HG03108 (cell line): ENCODE results near the gene KCTD8.
"Not testable (repeated sequence)": the region's sequence is repeated elsewhere in the genome, so short reads cannot be mapped to it uniquely, and the experiment has no call there.

ENCODE experiments used
- ATAC-seq: cut with Tn5 transposase; IDR thresholded peaks from one replicate; pipeline ENCODE4 v1.9.1; 2021; ENCODE audit warnings: moderate library complexity; ENCODE audit not compliant: unreplicated experiment

The KCTD8 gene

DNA sequence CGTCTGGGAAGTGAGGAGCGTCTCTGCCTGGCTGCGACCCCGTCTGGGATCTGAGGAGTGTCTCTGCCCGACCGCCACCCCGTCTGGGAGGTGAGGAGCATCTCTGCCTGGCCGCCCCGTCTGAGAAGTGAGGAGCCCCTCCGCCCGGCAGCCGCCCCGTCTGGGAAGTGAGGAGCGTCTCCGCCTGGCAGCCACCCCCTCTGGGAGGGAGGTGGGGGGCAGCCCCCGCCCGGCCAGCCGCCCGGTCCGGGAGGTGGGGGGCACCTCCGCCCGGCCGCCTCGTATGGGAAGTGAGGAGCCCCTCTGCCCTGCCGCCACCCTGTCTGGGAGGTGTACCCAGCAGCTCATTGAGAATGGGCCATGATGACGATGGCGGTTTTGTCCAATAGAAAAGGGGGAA is 280.8 kb downstream of the KCTD8 start:
- ATAC-seq: not testable (repeated sequence)

DNA sequence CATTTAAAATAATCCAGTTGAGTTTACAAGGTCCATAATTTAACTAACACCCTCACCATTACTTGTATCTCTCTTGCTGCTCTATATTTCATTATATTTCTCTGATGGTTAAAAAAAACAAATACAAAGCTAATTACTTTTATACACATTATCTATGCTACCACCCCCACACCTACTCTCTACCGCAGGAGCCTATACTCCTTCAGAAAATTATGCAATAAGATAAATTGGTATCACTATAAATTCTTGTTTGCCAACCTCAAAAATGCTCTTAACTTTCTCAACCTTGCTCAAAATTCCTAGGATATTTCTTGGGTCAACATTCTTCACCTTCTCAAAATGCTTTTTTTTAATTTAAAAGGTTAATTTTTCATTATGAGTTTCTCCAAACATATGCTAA is 282.7 kb downstream of the KCTD8 start:
- ATAC-seq: no peak

DNA sequence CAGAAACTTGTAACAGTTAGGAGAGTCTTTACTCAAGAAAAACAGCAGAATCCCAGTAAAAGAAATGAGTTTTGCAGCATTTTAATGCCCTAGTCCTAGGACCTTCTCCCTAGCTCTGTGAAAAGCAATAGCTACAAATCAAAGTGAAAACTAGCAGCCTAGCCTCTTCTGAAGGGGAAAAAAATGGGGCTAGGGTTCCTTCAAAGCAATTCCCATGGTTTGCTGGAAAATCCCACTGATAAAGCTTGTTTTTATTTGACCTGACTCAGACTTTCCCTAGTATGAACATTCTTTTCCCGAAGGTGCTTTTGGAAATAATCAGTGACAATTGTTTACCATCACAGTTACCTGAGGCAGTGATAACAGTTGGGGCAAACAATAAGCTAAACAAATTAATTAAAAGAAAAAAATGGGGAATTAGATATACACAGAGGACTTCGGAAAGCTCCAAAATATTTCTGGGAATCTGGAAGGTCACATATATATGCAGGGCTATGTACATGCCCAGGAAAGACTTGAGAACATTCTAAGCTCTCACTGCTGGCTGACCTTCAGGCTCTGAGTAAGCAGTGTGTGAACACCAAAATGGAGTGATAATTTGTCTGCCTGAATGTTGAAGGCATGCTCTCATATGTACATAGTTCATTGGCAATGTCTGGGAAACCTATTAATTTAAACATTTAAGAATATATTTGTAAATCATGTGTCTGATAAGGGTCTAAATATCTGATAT is 285.9 kb downstream of the KCTD8 start:
- no peak for ATAC-seq

DNA sequence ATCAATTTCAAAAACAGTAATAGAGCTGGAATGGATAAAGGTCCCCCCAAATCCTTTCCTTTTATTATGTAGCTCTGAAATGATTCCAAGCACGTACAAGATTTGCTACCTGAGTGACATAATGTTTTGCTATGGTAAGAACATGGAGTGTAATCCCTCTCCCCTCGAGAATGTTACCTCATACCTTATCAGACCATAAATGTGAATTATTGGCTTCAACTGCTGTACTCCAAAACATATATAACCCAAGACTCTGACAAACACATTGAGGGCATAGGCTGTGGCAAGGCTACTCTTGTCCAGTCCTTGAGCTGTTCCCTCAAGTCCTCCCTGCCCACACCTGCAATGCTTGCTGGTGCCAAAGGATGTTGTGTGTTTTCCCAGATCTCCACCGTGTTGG is 286.9 kb downstream of the KCTD8 start:
- no peak for ATAC-seq

DNA sequence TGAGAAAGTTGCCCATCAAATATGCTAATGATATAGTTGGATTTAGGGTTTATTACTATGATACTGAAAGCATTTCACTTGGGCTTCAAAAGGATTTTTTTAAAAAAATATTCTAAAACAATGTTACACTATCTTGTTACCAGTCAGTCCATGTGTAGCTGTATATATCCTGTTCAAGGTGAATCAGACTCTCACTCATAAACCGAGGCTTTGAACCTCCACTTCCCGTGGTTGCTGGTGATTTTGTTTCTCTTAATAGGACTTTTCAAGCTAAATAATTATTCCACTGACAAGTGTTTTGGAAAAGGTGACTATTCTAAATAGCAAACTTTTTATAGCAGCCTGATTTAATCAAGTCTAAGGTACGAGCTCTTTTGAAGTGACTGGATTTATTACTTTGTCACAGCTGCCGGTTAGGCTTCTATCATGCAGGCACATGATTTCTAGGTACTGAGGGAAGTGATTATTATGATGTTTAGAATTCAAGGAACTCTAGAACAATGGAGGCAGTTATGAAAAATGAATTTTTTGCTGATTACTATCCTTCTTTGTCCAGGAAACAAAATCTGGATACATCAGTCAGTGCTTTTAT is 287.7 kb downstream of the KCTD8 start:
- ATAC-seq: no peak

DNA sequence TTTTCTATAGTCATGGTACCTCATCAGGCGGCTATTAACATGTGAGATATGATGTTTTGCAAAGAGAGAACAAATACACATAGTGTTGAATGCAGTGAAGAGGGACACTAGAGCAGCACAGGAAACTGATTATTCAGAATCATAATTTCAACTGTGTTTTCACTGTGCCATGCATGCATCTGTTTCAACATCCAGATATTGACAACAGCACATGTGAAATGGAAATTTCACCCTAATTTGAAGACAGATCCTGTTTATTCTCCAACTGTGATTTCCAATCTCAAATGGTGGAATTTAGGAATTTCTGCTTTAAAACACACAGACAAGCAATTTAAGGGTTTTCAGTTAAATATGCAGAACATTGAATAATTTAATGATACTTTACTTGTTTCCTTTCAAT is 288.6 kb downstream of the KCTD8 start:
- ATAC-seq: no peak

DNA sequence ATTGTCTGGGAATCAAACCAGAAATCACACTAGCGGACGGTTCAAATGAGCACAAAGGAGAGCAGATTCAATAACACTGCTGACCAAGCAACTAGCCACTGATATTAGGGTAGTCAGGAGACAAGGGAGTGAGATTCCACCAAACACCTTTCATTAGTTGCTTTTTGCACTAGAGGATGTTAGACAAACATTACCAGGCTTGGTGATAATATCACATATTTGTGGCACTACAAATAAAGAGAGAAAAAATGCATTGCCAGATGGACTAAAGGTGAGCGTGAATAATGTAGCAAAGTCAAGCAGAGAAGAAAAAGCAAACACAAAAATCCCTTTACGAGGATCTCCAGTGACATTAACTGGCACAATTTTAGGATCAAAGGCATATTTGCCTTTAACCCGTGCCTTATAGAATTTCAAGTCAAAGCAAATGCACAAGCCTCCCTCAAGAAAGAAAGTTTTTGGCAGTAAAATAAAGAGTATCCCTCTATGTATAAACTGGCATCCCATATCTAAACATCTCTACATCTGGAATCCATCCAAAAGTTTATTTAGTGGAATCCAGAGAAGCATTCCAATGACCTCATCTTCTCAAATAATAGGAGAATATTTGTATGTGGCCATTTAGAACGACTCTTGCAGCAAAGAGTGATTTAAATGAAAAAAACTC is 290.9 kb downstream of the KCTD8 start:
- ATAC-seq: no peak

DNA sequence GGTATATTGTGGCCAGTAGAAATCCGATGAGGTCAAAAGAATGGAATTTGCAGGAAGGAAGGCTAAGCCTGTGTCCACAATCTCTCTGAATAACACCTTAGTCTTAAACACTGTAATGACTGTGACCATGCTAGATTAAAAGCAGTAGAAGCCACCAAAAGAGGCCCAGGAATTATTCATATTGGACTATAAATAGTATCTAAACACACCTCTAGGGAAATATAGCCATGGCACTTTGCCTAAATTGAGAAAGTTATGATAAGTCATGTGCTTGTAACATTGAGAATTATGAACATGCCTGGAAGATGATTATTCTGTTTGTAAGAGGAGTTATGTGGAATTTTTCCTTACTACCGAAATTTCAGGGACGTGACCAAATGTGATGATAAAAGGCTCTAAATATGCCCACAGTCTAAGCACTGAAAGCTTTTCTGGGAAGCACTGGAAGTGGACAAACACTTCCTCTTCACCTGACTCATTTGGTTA is 298.5 kb downstream of the KCTD8 start:
- no peak for ATAC-seq

DNA sequence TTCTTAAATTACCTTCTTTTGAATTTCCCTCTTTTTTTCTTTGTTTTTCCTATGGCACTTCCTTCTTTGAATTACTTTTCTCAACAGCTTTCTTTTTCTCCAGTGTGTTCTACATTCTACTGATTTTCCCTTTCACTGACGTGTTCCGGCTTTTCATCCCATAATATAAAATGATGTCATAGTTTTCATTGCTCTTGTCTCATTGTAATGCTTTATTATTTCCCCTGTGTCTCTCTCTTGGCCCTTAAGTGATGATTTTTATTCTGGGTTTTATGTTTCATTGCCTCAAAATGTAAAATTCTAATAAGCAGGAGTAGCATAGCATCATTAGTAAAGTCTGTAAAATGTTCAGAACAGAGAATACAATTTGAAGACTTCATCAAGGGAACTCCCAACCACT is 299.3 kb downstream of the KCTD8 start:
- no peak for ATAC-seq

DNA sequence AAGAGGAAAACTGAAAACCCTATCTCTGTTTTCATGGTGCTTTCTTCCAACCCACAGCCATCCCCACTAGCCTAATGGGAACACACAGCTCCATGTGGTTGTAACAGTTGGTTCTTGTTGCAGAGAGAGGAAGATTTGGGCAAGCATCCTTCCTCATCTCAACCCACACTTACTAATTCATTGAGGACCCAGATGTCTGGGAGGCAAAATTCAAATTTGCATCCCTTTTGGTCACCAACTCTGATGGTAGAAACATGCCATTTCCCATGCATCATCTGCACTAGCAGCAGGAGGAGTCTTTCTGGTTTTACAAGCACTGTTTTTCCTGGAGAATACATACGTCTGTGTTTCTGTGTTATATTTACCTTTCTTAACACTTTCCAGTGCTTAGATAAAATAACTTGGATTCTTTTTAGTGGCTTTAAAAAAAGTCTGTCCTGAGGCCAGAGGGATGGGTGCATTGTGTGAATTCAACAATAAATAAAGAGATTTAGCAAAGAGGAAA is 301.0 kb downstream of the KCTD8 start:
- ATAC-seq: no peak

DNA sequence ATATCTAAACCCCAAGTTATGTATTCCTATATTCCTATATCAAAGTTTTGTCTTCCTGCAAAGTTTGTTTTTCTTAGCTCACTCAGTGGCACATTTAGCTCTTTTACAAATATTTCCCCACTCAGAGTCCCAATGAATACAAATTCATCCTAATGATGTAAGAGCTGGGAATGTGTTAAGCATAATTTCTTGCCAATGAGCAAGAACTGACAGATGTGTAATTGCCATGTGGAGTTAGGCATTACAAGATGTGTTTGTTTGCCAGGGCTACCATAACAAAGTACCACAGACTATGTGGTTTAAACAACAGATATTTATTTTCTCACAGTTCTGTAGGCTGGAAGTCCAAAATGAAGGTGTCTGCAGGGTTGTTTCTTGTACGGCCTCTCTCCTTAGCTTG is 302.1 kb downstream of the KCTD8 start:
- no peak for ATAC-seq

DNA sequence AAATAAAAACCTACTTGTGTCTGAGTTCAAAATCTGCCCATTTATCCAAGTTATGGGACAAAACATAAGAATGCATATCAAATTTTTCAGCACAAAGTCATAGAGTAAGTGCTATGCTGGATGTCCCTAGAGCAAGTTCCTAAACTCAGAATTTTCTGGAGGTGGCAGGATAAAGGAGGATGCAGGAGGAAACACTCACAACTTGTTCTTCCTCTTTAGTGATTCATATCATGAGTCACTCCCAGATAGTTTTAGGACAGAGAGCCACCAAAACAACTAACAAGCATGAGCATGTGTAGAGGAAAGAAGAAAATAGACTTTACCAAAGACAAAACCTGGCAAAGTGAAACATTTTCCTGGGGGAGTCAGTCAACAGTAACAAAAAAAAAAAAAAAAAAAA is 302.7 kb downstream of the KCTD8 start:
- no peak for ATAC-seq

DNA sequence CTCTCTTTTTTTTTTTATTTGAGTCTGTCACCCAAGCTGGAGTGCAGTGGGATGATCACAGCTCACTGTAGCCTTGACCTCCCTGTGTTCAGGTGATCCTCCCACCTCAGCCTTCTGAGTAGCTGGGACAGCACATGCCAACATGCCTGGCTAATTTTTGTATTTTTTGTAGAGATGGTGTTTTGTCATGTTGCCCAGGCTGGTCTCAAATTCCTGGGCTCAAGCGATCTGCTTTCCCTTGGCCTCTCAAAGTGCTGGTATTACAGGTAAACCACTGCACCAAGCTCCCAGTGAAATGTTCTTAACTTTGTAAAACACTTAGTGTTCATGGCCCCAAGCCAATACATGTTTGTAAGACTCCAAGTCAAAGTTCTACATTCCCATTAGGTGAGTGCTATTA is 316.1 kb downstream of the KCTD8 start:
- ATAC-seq: no peak
